Neural progenitor cell (in vitro differentiated cells): Measurements from ENCODE around the gene HS2ST1. TPM values are rescaled to one million over a fixed set of nuclear protein-coding genes. Genes with fewer than 3 reads are reported as not detected.
A peak's percentile ranks its signal among the peaks of the same experiment; 100 is the strongest.

Source experiments
- DNase-seq: peaks from one replicate; pipeline ENCODE4 v3.0.0-alpha.2; 2016; ENCODE audit warnings: low spot score
- H2AFZ ChIP-seq: fragments of 200-600 bp; sonication (generic); replicated peaks from 2 replicates; pipeline ENCODE4 v1.6.1; 2016; ENCODE audit warnings: antibody characterized with exemption
- H3F3A ChIP-seq: fragments of 200-600 bp; sonication (generic); 2 replicates; pipeline ENCODE4 v1.6.1; 2016; ENCODE audit warnings: antibody characterized with exemption, low read depth
- H3K27ac ChIP-seq: fragments of 200-600 bp; sonication (generic); 2 replicates; pipeline ENCODE4 v1.5.1; 2016; ENCODE audit warnings: mild to moderate bottlenecking
- H3K27me3 ChIP-seq: fragments of 200-600 bp; sonication (generic); 2 replicates; pipeline ENCODE4 v1.6.1; 2016; ENCODE audit warnings: mild to moderate bottlenecking, moderate library complexity
- H3K36me3 ChIP-seq: fragments of 200-600 bp; sonication (generic); 2 replicates; pipeline ENCODE4 v1.5.1; 2016
- H3K4me1 ChIP-seq: fragments of 200-600 bp; sonication (generic); 2 replicates; pipeline ENCODE4 v1.6.1; 2016; ENCODE audit warnings: mixed run types
- H3K4me2 ChIP-seq: fragments of 200-600 bp; sonication (generic); 2 replicates; pipeline ENCODE4 v1.6.1; 2016
- H3K4me3 ChIP-seq: fragments of 200-600 bp; sonication (generic); 2 replicates; pipeline ENCODE4 v1.5.1; 2016
- H3K79me2 ChIP-seq: fragments of 200-600 bp; sonication (generic); 2 replicates; pipeline ENCODE4 v1.6.1; 2016; ENCODE audit warnings: low read depth
- H3K9ac ChIP-seq: fragments of 200-600 bp; sonication (generic); 2 replicates; pipeline ENCODE4 v1.6.1; 2016
- H3K9me3 ChIP-seq: fragments of 200-600 bp; sonication (generic); 2 replicates; pipeline ENCODE4 v1.5.1; 2016; ENCODE audit warnings: low read depth
- H4K20me1 ChIP-seq: fragments of 200-600 bp; sonication (generic); 2 replicates; pipeline ENCODE4 v1.6.1; 2016; ENCODE audit warnings: low read depth
- H3K27ac Mint-ChIP-seq: 3 replicates; pipeline ENCODE4 v1.8.0; 2021; ENCODE audit warnings: mixed read lengths
- H3K27me3 Mint-ChIP-seq: 2 replicates; pipeline ENCODE4 v1.8.0; 2022; ENCODE audit warnings: low read depth, mild to moderate bottlenecking, inconsistent platforms, moderate library complexity, mixed read lengths; ENCODE audit not compliant: insufficient read depth
- H3K36me3 Mint-ChIP-seq: 3 replicates; pipeline ENCODE4 v1.8.0; 2021; ENCODE audit warnings: mixed read lengths
- H3K4me1 Mint-ChIP-seq: 3 replicates; pipeline ENCODE4 v1.8.0; 2021; ENCODE audit warnings: mixed read lengths
- H3K4me3 Mint-ChIP-seq: 3 replicates; pipeline ENCODE4 v1.8.0; 2021; ENCODE audit warnings: mild to moderate bottlenecking, moderate library complexity, mixed read lengths
- H3K9me3 Mint-ChIP-seq: 3 replicates; pipeline ENCODE4 v1.8.0; 2020; ENCODE audit warnings: mixed read lengths
- CTCF ChIP-seq: fragments of 200-600 bp; sonication (generic); IDR thresholded peaks from 2 replicates; pipeline ENCODE4 v1.5.1; 2017; ENCODE audit warnings: antibody characterized with exemption, mild to moderate bottlenecking
- EZH2 ChIP-seq: fragments of 200-600 bp; sonication (generic); IDR thresholded peaks from 2 replicates; pipeline ENCODE4 v1.6.1; 2017; ENCODE audit warnings: antibody characterized with exemption, mild to moderate bottlenecking, moderate library complexity
- EZH2phosphoT487 ChIP-seq: fragments of 200-600 bp; sonication (generic); IDR thresholded peaks from 2 replicates; pipeline ENCODE4 v1.6.1; 2017; ENCODE audit warnings: antibody characterized with exemption
- total RNA-seq: library from RNA; depleted of rRNA; stranded (reverse); fragments of >200 nt; gene quantifications from 2 replicates; pipeline ENCODE4 v1.2.3, GENCODE V29; 2015; ENCODE audit warnings: low replicate concordance

Gene HS2ST1
- total RNA-seq, 1 donor from 2014 or later: 33.2 TPM

DNA sequence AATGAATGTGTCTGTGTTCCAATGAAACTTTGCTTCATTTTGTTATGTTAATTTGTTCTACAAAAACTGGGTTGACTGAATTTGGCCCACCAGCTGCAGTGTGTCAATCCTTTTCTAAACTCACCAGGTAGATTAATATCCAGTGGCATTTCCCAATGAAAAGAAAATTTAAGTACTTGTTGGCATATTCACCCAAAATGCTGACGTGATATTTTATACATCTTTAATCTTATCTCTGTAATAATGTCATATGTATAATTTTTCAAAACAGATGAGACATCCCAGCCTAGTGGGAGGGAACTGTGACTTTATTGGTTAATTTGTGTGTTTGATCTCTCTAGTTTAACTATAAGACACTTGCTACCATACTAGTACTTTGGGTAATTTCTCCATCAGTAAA is 8.6 kb upstream of the HS2ST1 start:
- Mint-ChIP-seq H3K27me3 (no peaks in the 10 kb centered on the region), H3K9me3 (peaks cover 5% of the 10 kb centered on the region), H3K27ac (no peak overlapping the region), H3K36me3 (peaks cover 48% of the 10 kb centered on the region), H3K4me1 (no peaks in the 10 kb centered on the region), H3K4me3 (no peak overlapping the region)
- Histone ChIP-seq H3K4me2 (no peak overlapping the region), H3K4me3 (no peak overlapping the region), H3F3A (no peaks in the 10 kb centered on the region), H3K36me3 (peaks cover 19% of the 10 kb centered on the region), H3K4me1 (no peaks in the 10 kb centered on the region), H3K79me2 (peaks cover 100% of the 10 kb centered on the region), H4K20me1 (peaks cover 56% of the 10 kb centered on the region), H3K9ac (no peak overlapping the region), H3K27me3 (no peaks in the 10 kb centered on the region), H3K9me3 (no peaks in the 10 kb centered on the region), H2AFZ (no peak overlapping the region), H3K27ac (no peak overlapping the region)
- no peak for DNase-seq
- TF ChIP-seq EZH2phosphoT487 (no peak), CTCF (no peak), EZH2 (no peak)

GRCh38 chr1:86906419-86906818 is 8.0 kb upstream of the HS2ST1 start:
- no peak for TF ChIP-seq CTCF
- no peak for TF ChIP-seq EZH2
- no peak for TF ChIP-seq EZH2phosphoT487
- H3K4me3 Mint-ChIP-seq: no peak overlapping the region
- no peaks in the 10 kb centered on the region for H3K27me3 Mint-ChIP-seq
- no peak overlapping the region for H3K9ac ChIP-seq
- peaks cover 14% of the 10 kb centered on the region for H3K36me3 ChIP-seq
- H2AFZ ChIP-seq: no peak overlapping the region
- H3K79me2 ChIP-seq: peaks cover 100% of the 10 kb centered on the region
- H3K4me2 ChIP-seq: no peak overlapping the region
- H3K9me3 ChIP-seq: no peaks in the 10 kb centered on the region
- H3K27ac Mint-ChIP-seq: no peak overlapping the region
- no peaks in the 10 kb centered on the region for H3F3A ChIP-seq
- peaks cover 61% of the 10 kb centered on the region for H4K20me1 ChIP-seq
- peaks cover 45% of the 10 kb centered on the region for H3K36me3 Mint-ChIP-seq
- H3K27me3 ChIP-seq: no peaks in the 10 kb centered on the region
- peaks cover under 1% of the 10 kb centered on the region for H3K9me3 Mint-ChIP-seq
- DNase-seq: no peak
- no peak overlapping the region for H3K4me3 ChIP-seq
- H3K4me1 ChIP-seq: no peaks in the 10 kb centered on the region
- H3K4me1 Mint-ChIP-seq: peaks cover 4% of the 10 kb centered on the region
- H3K27ac ChIP-seq: no peak overlapping the region

GRCh38 chr1:86912281-86912900 is 2.0 kb upstream of the HS2ST1 start:
- no peaks in the 10 kb centered on the region for H3K36me3 ChIP-seq
- no peak overlapping the region for H3K4me3 Mint-ChIP-seq

More at GRCh38 chr1:86912281-86912900, 2.0 kb upstream of the HS2ST1 start:
- no peak for DNase-seq
- Histone ChIP-seq H3K4me1 (peaks cover 22% of the 10 kb centered on the region), H3K4me3 (peak overlapping the region; percentile 94), H3K27me3 (no peaks in the 10 kb centered on the region), H3K27ac (no peak overlapping the region), H3K79me2 (peaks cover 92% of the 10 kb centered on the region), H3K9me3 (no peaks in the 10 kb centered on the region), H3K4me2 (peak overlapping the region; percentile 88), H2AFZ (no peak overlapping the region), H4K20me1 (peaks cover 55% of the 10 kb centered on the region), H3F3A (peaks cover 18% of the 10 kb centered on the region), H3K9ac (peak overlapping the region; percentile 93)
- TF ChIP-seq CTCF (no peak), EZH2 (no peak), EZH2phosphoT487 (no peak)
- no peak overlapping the region for H3K27ac Mint-ChIP-seq
- H3K4me1 Mint-ChIP-seq: peaks cover 18% of the 10 kb centered on the region
- peaks cover 26% of the 10 kb centered on the region for H3K36me3 Mint-ChIP-seq
- no peaks in the 10 kb centered on the region for H3K27me3 Mint-ChIP-seq
- H3K9me3 Mint-ChIP-seq: no peaks in the 10 kb centered on the region
